GM19023 (cell line): ENCODE data around the gene CTSD.

ENCODE experiments used
- ATAC-seq: cut with Tn5 transposase; IDR thresholded peaks from one replicate; pipeline ENCODE4 v1.9.1; 2021; ENCODE audit warnings: mild to moderate bottlenecking, moderate library complexity; ENCODE audit not compliant: unreplicated experiment

Gene CTSD

DNA sequence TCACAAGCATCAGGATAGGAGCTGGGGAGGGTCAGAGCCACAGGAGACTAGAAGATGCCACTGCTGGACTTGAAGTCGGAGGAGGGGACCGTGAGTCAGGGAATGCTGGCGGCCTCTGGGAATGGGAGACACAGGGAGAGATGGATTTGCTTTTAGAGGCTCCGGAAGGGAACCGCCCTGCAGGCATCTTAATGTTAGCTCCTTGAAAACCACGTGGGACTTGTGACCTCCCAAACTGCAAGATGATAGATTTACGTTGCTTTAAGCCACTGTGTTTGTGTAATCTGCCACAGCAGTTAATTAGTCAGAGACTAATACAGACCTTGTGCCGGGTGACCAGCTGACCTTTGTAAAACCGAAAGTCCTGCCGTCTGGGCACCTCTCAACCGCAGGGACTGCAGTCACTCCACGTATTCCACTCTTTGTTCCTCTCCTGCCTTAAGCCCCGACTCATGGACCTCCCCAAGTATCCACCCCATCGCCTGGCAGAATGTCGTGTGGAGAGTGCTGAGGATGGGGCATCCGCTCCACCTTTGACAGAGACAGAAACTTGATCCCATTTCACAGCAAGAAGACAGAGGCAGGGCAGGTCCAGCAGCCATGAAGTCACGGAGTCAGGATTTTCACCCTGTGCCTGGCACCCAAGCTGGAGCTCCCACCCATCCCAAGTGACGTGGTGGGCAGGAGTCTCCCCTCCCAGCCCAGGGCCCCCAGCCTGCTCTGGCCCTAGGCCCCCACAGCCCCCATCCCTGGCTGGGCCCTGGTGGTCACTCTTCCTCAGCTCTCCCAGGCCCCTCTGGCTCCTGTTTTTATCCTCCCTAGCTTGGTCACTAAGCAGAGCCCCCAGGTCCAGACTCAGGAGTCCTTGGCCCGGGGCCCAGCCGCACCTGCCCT is 19.4 kb upstream of the CTSD start:
- ATAC-seq, result no peak

DNA sequence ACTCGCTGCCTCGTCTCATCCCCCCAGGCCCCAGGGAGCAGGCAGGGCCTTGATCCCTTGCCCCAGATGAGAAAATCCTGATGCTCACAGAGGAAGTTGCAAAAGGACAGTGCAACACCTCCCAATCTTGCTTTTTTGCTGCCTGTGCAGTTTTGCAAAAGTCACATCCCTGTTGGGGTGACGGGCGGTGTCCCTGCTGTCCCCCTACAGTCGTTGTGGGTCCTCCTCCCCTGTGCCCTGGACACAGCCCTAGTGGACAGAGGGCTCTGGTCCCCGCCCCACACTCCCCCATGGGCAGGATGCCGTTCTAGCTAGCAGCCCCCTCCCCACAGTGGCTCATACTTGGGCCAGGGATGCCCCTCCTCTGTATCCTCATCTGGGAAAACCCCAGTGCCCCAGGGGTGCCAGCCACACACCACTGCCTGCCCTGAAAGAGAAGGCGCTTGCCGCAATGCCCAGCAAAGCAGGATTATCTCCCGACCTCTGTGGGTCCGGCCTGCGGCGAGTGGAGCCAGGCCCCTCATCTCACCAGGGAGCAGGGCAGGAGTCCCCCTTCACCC is 18.4 kb upstream of the CTSD start:
- ATAC-seq, result no peak

GRCh38 chr11:1781593-1781975 is 17.9 kb upstream of the CTSD start:
- no peak for ATAC-seq

- no peak for ATAC-seq
Measured at GRCh38 chr11:1780700-1781592, 17.2 kb upstream of the CTSD start.

DNA sequence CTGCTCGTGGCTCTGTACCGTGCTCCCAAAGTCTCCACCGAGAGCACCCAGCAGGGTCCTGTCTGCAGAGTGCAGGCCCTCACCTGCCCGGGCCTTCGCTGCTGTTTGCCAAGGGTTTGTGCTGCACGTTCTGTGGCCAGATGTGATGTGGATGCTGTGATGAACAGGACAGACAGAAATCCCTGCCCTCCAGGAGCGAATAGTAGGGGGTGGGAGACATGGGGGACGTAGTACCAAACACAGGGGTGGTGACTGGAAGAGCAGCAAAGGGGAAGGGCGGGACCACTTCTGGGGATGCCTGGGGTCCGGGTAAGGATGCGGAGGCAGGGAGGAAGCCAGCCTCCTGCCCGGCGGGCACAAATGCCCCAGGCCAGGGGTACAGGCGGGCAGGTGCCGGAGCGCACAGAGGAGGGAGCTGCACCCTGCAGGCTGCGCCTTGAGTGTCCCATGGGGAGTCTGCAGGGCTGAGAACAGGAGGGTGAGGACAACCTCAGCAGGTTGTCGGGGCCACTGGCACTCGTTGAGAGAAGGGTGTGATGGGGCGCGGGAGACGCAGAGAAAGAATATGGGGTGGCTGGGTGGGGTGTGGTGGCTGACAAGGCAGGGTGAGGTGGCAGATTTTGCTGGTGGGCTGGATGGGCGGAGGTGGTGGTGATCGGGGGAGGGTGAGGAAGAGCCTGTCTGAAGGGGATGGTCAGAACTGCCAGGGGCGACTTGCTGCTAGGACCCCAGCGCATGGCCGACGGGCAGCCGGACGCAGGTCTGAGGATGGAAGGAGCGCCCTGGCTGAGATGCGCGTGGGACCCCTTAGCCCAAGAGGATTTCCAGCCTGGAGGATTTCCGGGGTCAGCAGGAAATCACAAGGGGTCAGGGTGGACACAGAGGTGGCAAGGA is 16.3 kb upstream of the CTSD start:
- ATAC-seq, result no peak

DNA sequence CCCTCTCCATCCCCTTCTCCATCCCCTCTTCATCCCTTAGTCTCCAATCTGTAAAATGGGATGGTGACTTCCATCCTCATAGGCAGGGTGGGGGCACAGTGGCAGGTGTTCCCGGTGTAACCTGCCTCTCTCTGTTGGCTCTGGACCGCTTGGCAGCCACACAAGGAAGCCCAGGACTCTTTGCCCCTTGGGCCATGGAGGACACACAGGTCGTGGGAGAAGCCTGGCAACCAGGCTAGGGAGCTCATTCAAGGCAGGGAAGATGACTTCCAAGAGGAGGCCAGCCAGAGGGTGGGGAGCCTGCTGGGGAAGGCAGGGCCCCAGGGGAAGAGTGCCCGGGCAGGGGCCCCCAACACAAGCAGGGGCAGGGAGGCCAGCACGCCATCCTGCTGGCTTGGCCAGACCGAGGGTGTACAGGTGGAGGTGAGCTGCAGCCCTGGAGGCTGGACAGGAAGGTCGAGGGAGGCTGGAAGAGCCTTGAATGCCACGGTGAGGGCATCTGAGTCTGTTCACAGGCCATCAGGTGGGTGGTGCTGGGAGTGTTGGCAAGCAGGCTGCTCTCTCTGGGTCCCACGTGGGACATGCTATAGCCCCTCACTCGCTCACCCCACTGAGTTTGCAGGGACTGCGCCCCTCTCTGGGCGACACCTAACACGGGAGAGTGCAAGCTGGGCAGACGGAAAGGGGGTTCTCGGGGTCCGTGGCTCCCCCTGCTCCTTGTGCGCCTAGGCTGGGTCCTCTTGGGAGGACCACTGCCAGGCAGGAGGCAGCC is 15.5 kb upstream of the CTSD start:
- no peak for ATAC-seq

DNA sequence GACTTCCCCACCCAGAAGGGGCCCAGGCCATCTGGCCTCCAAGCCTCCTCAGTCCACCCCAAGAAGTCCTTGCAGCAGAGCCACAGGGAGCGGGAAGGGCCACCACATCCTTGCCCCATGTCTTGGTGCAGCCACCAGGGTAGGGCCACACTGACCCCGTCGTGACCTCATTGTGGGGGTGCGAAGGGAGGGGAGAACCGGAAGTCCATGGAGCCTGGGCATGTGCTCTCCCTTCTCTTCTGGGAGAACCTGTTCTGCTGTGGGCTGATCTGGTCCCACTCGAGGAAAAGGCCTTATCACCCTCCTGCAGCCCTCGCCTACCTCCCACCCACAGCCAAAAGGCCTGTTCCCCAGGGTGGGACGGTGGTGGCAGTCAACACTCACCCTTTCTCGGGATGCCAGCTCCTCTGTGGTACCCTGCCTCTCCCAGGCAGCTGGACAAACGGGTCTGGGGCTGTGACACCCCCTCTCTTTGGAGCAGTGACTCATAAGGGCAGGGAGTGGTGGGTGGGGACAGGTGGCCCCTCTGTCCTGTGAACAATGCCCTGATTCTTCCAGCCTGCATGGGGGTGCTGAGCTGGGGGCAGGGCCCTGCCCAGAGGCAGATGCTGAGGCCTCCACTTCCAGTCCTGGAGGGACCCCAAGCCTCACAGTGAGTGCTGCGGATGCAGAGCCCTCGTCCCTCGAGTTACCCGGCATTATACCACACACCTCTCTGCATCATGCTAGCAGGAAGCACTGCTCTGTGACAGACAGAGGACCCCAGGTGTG is 14.6 kb upstream of the CTSD start:
- ATAC-seq, result no peak

GRCh38 chr11:1777737-1778136 is 14.0 kb upstream of the CTSD start:
- no peak for ATAC-seq

GRCh38 chr11:1776944-1777715 is 13.4 kb upstream of the CTSD start:
- ATAC-seq, result no peak

DNA sequence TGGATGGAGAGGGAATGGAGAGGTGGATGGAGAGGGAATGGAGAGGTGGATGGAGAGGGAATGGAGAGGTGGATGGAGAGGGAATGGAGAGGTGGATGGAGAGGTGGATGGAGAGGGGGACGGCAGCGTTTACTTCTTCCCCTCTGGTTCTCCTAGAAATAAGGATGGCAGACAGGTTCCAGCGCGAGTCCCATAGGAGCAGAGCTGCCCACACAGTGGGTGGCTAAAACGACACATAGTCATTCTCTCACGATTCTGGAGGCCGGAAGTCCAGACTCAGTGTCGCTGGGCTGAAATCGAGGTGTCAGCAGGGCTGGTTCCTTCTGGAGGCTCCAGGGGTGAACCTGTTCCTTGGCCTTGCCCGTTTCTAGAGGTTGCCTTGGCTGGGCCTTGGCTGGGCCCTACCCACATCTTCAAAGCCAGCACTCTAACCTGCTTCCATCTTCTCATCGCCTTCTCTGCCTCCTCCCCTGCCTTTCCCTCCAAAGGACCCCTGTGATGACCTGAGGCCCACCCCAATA is 12.7 kb upstream of the CTSD start:
- ATAC-seq, result no peak

GRCh38 chr11:1774886-1775285 is 11.2 kb upstream of the CTSD start:
- ATAC-seq, result no peak

GRCh38 chr11:1773994-1774550 is 10.3 kb upstream of the CTSD start:
- no peak for ATAC-seq

GRCh38 chr11:1773131-1773993 is 9.6 kb upstream of the CTSD start:
- ATAC-seq, result no peak

GRCh38 chr11:1772270-1773130 is 8.8 kb upstream of the CTSD start:
- ATAC-seq, result no peak

- no peak for ATAC-seq
Measured at GRCh38 chr11:1771700-1772099, 8.0 kb upstream of the CTSD start.

DNA sequence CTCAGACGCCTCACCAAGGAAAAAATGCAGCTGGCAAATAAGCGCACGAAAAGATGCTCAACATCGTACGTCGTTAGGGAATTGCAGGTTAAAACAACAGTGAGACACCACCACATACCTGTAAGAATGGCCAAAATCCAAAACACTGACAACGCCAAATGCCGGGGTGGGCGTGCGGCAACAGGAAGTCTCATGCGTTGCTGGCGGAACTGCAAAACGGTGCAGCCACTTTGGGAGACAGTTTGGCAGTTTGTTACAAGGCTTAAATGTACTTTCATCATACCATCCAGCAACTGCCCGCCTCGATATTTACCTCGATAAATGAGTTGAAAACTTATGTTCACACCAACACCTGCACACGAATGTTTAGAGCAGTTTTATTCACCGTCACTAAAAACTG is 7.5 kb upstream of the CTSD start:
- no peak for ATAC-seq
